SU-DHL-6 (cell line): ENCODE measurements around the gene MPHOSPH9.
"Not testable (repeated sequence)": the region's sequence is repeated elsewhere in the genome, so short reads cannot be mapped to it uniquely, and the experiment has no call there.

ENCODE experiments used
- H2AFZ ChIP-seq: fragments of 200-600 bp; sonication (generic); 2 replicates; pipeline ENCODE4 v1.6.1; 2014; ENCODE audit warnings: low read depth, mild to moderate bottlenecking, moderate library complexity, mixed read lengths, antibody characterized with exemption, low read length; ENCODE audit not compliant: severe bottlenecking
- H3F3A ChIP-seq: fragments of 200-600 bp; shearing (Covaris generic); 2 replicates; pipeline ENCODE4 v1.6.0; 2016; ENCODE audit warnings: antibody characterized with exemption, mild to moderate bottlenecking; ENCODE audit not compliant: insufficient read depth
- H3K27ac ChIP-seq: fragments of 200-600 bp; sonication (generic); 2 replicates; pipeline ENCODE4 v1.5.1; 2016; ENCODE audit warnings: low read depth, mild to moderate bottlenecking, low read length, moderate library complexity, mixed read lengths
- H3K27me3 ChIP-seq: fragments of 200-600 bp; sonication (generic), shearing (Covaris generic); 2 replicates; pipeline ENCODE4 v1.6.0; 2014; ENCODE audit warnings: mild to moderate bottlenecking, low read length
- H3K36me3 ChIP-seq: fragments of 200-600 bp; sonication (generic); 2 replicates; pipeline ENCODE4 v1.6.1; 2014; ENCODE audit warnings: mild to moderate bottlenecking, low read length, mixed read lengths
- H3K4me2 ChIP-seq: fragments of 300-600, 200-600 bp; shearing (Covaris generic), sonication (generic); 2 replicates; pipeline ENCODE4 v1.6.0; 2014; ENCODE audit warnings: low read length, low read depth, mild to moderate bottlenecking; ENCODE audit not compliant: poor library complexity, severe bottlenecking
- H3K4me3 ChIP-seq: fragments of 200-600 bp; sonication (generic); 2 replicates; pipeline ENCODE4 v1.5.1; 2014; ENCODE audit warnings: antibody characterized with exemption, low read length, mild to moderate bottlenecking, mixed read lengths; ENCODE audit not compliant: insufficient read depth, poor library complexity, severe bottlenecking
- H3K79me2 ChIP-seq: fragments of 200-600 bp; sonication (generic); 2 replicates; pipeline ENCODE4 v1.6.1; 2014; ENCODE audit warnings: mild to moderate bottlenecking, low read length, moderate library complexity; ENCODE audit not compliant: insufficient read depth
- H3K9ac ChIP-seq: fragments of 200-600 bp; sonication (generic); 2 replicates; pipeline ENCODE4 v1.7.0; 2014; ENCODE audit warnings: mild to moderate bottlenecking, low read length
- H3K9me2 ChIP-seq: fragments of 200-600 bp; sonication (generic); replicated peaks from 2 replicates; pipeline ENCODE4 v1.6.1; 2014; ENCODE audit warnings: low read length; ENCODE audit not compliant: insufficient read depth
- H3K9me3 ChIP-seq: fragments of 200-600 bp; sonication (generic); 2 replicates; pipeline ENCODE4 v1.6.1; 2014; ENCODE audit warnings: low read length, mixed read lengths; ENCODE audit not compliant: insufficient read depth
- H4K20me1 ChIP-seq: fragments of 200-600 bp; sonication (generic); 2 replicates; pipeline ENCODE4 v1.6.1; 2014; ENCODE audit warnings: low read depth, mild to moderate bottlenecking, antibody characterized with exemption, low read length, moderate library complexity, mixed read lengths
- CTCF ChIP-seq: fragments of 200-600 bp; sonication (generic); IDR thresholded peaks from one replicate; pipeline ENCODE4 v1.5.1; 2017; ENCODE audit warnings: antibody characterized with exemption, mild to moderate bottlenecking, low read length, moderate library complexity; ENCODE audit not compliant: insufficient read depth, poor library complexity, severe bottlenecking
- EZH2phosphoT487 ChIP-seq: fragments of 200-600 bp; sonication (generic), shearing (Covaris generic); conservative IDR thresholded peaks from 2 replicates; pipeline ENCODE4 v1.6.1; 2018; ENCODE audit warnings: mild to moderate bottlenecking, antibody characterized with exemption, low read length, moderate library complexity, mixed read lengths

Gene MPHOSPH9

DNA sequence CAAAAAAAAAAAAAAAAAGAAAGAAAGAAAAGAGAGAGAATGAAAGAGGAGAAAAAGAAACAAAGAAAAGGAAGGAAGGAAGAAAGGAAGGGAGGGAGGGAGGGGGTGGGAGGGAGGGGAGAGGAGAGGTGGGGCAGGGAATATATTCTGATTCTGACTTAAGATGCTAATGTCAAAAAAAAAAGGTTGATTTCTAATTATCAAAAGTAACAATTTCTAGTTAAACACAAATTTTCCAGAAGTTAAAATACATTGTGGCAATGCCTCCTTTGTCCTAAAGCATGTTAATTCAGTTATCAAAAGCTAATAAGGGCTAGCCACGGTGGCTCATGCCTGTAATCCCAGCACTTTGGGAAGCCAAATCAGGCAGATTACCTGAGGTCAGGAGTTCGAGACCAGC is 7.5 kb downstream of the MPHOSPH9 start:
- Histone ChIP-seq H3K4me2 (no peak overlapping the region), H3K9me2 (no peaks in the 10 kb centered on the region), H3K9ac (no peak overlapping the region), H3F3A (no peaks in the 10 kb centered on the region), H4K20me1 (peaks cover 10% of the 10 kb centered on the region; the same call in 1 of the 2 replicates), H3K27ac (no peak overlapping the region), H3K27me3 (no peaks in the 10 kb centered on the region), H2AFZ (no peak overlapping the region), H3K79me2 (peaks cover 50% of the 10 kb centered on the region), H3K9me3 (no peaks in the 10 kb centered on the region), H3K4me3 (no peak overlapping the region), H3K36me3 (peaks cover 49% of the 10 kb centered on the region)
- no peak for TF ChIP-seq CTCF
- TF ChIP-seq EZH2phosphoT487, result no peak

DNA sequence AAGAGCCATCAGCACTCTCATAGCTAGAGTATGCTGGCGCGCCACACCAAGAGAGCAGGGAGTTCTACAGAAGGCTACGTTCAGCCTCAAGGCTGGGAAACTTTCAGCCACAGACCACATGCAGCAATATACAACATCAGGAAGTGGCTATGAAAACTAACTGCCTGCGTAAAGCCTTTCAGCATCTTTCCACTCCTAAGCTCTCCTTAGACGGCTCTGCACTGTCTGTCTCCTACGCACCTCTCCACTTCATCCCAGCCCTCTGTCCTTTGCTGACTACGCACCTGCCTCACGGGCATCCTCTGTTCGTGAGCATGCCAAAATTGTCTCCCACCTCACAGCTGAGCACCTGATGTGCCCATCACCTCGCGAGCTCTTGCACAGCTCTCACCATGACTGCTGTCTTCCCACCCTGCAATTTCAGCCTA is 9.7 kb downstream of the MPHOSPH9 start:
- Histone ChIP-seq H3K9me3 (no peaks in the 10 kb centered on the region), H3K36me3 (peaks cover 36% of the 10 kb centered on the region), H3K4me3 (no peak overlapping the region), H2AFZ (no peak overlapping the region), H3K27ac (no peak overlapping the region), H3K9ac (no peak overlapping the region), H3K27me3 (no peaks in the 10 kb centered on the region), H3K79me2 (peaks cover 28% of the 10 kb centered on the region), H3K4me2 (no peak overlapping the region), H3K9me2 (no peaks in the 10 kb centered on the region), H4K20me1 (0 out of 2 replicates have a peak, but pooled peaks cover 9% of the 10 kb centered on the region), H3F3A (no peaks in the 10 kb centered on the region)
- TF ChIP-seq CTCF (no peak), EZH2phosphoT487 (no peak)

- H3K36me3 ChIP-seq, H3K9ac ChIP-seq, H3K79me2 ChIP-seq: not testable (repeated sequence)
Observed at GRCh38 chr12:123207815-123208214, 25.1 kb downstream of the MPHOSPH9 start.

DNA sequence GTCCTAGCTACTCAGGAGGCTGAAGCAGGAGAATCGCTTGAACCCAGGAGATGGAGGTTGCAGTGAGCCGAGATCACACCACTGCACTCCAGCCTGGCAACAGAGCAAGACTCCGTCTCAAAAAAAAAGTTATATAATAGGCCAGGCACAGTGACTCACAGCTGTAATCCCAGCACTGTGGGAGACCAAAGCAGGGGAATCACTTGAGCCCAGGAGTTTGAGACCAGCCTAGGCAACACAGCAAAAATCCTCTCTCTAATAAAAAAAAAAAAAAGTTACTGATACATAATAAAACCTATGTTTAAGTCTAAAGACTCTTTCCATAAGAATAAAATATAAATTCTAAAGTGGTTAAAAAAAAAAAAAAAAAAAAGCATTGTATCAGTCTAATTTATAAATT is 26.1 kb downstream of the MPHOSPH9 start:
- H3K9ac ChIP-seq, H3K9me3 ChIP-seq, H4K20me1 ChIP-seq, H3K79me2 ChIP-seq, H3K27me3 ChIP-seq, H3K4me2 ChIP-seq, H3K9me2 ChIP-seq, H3K4me3 ChIP-seq, H2AFZ ChIP-seq, H3F3A ChIP-seq, H3K27ac ChIP-seq: not testable (repeated sequence)
- H3K36me3 ChIP-seq, result peaks cover 17% of the 10 kb centered on the region

More at GRCh38 chr12:123207815-123208214, 25.1 kb downstream of the MPHOSPH9 start:
- H2AFZ ChIP-seq, H3K9me2 ChIP-seq, H3F3A ChIP-seq, H3K4me3 ChIP-seq, H3K27me3 ChIP-seq, H4K20me1 ChIP-seq, H3K9me3 ChIP-seq, H3K27ac ChIP-seq, H3K4me2 ChIP-seq: not testable (repeated sequence)
